ENCODE data around the gene GJB6.
"Not testable (repeated sequence)": the region's sequence is repeated elsewhere in the genome, so short reads cannot be mapped to it uniquely, and the experiment has no call there.

GJB6 gene

DNA sequence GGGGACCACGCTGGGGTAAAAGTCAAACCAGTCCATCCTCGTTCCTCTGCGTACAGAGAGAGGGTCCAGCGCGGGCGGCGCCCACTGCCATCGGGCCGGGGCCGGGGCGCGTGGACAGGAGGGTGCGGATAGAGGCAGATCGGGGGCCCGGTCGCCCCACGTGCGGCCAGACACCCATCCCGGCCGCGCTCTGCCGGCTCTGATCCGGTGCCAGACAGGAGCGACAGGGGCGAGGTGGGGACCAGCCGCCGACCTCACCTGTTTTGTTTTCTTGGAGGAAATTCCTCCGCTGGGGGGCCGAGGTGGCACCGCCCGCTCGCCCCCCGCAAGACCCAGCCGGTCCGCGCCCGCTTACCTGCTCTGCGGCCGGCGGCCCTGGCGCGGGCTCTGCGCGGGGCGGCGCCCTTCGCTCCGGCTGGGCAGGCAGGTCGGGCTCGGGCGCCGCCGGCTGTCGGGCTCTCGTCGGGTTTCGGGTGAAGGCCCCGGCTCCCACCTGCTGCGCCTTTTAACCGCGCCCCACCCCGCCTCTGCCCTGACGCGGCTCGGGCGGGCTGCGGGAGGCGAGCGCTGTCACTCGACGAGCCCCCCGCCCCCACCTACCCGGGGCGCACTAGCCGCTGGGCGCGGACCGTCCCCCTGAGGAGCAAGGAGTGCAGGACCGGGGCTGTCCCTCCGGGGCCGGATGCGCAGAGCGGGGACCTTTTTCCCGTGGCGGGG is at the start of gene GJB6:
Gene GJB6, minus strand, starts transcription at position 481 of the 717 bp plus-strand sequence. CDS start 8,839 bp downstream, outside the sequence.
- peak; percentile 69 for DNase-seq

DNA sequence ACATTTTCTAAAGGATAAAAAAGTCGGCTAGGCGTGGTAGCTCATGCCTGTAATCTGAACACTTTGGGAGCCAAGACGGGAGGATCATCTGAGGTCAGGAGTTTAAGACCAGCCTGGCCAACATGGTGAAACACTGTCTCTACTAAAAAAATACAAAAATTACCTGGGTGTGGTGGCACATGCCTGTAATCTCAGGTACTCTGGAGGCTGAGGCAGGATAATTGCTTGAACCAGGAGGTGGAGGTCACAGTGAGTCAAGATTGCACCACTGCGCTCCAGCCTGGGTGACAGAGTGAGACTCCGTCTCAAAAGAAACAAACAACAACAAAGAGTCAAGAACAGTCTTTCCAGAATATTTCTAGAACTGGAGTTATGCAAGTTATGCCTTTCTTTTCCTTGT is 44.8 kb upstream of the GJB6 start:
- DNase-seq, result not testable (repeated sequence)

DNA sequence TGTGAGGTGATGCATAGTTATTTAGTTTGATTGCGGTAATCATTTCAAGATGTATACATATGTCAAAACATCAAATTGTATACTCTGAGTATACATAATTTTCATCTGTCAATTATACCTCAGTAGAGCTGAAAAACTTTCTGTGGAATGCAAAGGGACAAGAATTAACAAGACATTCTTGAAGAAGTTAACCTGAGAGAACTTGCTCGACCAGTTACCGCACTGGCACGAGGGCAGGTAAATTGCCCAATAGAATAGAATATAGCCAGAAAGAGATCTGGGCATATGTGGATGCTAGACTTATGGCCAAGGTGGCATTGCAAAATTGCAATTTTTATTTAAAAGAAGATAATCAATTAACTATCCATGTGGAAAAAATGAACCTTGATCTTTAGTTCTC is 42.3 kb upstream of the GJB6 start:
- no peak for DNase-seq

DNA sequence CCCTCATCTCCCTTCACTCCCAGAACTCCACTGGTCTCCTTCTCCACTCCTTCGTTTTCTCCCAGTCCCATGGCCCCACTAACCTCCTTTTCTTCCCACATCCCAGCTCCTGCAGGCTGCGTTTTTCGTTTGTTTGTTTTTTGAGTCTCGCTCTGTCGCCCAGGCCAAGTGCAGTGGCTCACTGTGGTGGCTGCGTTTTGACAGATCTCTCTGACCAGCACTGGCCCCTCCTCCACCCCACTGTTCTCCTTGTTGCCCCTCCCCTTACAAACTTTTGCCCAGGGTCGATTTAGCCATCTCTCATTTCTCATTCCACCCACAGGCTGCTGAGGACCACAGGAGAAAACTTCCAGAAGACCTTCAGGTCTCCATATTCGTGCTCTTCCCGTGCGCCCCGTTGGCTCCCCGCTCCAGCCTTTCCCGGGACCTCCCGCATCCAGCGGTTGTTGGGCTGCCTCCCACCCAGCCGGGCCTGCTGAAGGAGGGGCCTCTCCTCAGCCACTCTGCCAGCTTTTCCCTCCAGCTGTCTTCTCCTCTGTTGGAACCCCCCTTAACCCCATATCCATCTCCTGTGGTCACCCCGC is 40.6 kb upstream of the GJB6 start:
- DNase-seq, result no peak

DNA sequence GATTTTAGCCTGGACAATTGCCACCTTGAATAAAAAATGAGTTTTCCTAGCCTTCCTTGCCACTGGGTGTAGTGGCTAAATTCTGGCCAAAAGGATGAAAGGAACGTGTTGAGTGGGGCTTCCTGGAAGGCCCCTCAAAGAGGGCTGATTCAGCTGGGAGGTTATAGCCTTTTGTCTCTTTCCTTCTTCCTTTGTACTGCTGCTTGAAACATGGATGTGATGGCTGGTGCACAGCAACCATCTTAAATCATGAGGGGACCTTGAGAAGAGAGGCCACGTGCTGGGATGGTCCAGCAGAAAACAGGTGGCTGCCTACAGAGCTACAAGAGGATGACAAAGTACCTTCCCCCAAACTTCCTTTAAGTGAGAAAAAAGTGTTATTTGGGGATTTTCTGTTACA is 40.0 kb upstream of the GJB6 start:
- no peak for DNase-seq

DNA sequence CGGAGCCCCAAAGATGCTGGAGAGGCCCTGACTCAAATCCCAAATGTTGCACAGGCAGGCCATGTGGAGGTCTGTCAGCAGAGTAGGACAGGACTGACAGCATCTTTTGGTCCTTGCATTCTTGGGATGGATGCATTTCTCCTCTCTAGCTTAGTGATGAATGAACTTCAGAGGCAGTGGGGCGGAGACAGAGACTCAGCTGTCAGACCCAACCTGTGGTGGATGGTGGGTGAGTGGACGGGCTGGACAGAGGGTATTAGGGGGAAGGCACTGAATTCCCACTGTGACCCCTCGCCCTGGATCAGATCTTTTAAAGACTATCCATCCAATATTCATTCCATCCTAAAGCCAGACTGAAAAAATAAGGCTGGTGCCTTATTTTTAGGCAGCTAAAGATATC is 39.3 kb upstream of the GJB6 start:
- no peak for DNase-seq

DNA sequence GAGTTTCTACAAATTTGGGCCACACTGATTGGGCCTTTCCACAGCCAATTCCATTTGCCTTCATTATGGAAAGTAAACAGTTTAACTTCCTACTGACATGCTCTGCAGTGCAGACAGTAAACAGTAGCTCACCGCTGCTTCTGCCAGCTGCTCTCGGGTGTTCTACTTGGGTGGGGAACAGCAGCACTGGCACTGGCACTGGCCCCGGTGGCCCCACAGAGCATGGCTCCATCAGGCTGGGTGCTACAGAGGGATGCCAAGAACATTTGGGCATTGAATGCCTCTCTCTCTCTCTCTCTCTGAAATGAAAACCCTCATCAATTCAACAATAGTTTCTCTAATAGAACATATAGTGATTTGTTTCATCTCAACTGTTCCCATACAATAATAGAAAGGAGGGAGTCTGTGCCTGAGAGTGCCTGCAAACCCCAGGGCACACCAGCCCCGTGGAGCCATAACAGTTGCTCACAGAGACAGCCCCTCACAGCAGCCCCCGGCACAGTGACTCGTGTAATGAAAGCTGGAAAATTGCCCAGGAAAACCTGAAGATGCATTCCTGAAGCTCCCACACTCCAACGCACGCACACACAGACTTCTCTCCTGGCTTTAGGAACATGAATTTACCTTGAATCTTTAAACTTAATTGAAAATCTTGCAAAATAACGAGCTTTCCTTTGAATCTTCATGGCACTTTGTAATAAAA is 38.2 kb upstream of the GJB6 start:
- no peak for DNase-seq

DNA sequence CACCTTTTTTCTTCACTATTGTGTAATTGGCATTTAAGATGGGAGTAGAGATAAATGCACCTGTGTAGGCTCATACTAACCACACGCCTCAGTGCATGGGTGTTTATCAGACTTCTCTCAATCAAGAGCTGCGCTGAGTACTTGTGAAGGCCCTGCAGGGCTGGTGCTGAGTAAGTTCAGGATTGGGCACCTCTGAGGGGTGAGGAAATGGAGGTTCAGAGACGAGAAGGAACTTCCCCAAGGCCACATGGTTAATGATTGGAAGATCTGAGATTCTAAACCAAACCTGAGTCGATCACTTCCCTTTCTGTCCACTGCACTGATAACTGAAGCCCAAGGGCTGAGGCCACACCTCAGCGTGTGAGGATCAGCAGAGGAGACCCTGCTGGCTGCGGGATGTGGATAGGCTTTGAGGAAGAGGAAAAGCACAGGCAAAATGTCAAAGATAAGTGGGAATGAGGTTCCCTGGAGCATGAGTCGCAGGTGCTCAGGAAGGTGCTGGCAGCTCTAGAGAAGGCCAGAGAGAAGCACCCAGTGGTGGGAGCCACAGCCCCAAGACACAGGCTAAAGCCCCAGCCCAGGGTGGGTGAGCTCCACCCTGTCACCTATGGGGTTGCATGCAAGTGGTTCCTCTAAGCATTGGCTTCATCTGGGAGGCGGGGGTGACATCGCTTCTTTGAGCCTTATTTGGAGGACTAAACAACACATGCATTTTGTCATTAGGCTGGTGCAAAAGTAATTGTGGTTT is 32.3 kb upstream of the GJB6 start:
- no peak for DNase-seq

DNA sequence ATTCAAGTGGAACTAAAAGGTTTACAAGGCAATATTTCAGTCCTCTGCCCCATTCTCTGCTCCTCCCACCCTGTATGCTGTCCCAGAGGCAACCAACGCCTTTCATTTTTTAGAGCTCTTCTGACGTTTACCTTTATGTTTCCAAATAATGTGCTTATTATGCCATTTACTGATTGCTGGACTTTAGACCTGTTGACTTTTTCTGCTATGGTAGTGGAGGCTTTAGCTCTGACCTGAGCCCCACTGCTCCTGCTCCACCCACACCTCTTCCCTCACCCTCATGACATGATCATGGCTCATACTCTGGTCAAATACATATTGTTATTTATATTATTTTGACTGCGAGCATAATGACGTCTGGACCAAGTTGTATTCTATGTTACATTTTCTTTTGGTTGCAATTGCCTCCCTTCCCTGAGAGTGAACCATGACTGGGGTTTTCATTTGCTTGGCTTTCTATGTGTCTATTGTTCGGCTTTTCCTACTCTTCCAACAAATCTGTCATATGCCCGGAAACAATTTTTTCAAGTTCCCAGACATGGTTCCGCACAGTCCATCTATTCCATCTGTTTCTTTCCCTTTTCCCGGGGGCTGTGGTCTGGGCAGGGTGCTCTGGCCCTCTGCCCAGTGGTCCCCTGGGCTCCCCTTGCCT is 31.4 kb upstream of the GJB6 start:
- no peak for DNase-seq

DNA sequence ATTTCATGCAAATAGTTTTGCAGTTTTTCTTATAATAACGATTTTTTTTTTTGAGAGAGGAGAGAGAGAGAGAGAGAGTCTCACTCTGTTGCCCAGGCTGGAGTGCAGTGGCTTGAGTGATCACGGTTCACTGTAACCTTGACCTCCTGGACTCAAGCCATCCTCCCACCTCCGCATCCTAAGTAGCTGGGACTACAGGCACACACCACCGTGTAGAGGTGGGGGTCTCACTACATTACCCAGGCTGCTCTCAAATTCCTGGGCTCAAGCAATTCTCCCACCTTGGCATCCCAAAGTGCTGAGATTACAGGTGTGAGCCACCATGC is 26.8 kb upstream of the GJB6 start:
- no peak for DNase-seq

DNA sequence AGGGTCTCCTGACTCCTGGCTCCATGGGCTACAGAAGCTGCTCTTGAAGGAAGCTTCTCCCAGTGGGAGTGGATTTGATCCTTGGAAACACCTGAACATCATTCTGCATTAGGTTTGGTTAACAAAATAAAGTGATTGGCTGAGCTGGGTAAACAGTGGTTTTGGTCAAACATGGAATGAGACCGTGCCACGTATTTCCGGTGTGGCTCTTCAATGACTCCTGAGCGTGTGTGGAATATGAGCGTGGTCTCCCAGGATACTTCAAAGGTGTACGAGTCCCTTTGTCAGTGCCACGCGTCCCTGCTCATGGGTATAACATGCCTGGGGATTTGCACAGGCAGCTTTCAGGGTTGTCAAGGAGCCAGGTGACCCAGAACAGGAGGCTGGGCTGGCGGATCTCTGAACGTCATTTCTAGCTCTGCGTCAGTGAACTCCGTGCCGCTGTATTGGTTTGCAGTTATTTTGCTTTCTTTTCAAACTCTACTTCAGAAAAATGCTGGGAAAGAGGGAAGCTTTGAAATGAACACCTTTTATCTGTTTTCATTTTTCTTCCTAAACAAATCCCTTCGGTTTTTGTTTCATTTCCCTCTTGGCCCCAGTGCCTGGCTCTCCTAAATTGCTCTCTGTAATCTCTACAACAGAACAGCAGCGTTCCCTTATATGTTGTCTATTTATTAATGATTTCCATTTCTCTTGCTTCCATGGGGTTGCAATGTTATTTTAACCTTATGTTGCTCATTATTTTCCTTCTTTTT is 26.3 kb upstream of the GJB6 start:
- DNase-seq, result no peak

DNA sequence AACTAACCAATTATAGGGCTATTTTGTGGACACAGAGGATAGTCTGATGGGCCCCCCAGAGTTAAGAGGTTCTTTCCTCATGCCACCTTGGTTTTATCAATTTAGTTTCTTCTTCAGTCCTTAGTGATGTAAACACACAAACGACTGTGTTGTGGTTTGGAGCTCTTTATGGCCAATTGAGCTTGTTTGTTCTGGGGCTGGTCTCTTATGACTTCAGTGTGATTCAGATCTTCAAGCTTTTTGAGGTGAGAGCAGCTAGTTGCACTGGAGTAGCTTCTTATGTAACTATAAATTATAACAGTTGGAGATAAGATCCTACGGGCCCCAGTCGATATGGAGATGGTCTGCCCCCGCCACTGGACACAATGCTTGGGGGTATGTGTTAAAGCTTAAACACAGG is 22.0 kb upstream of the GJB6 start:
- DNase-seq, result no peak

DNA sequence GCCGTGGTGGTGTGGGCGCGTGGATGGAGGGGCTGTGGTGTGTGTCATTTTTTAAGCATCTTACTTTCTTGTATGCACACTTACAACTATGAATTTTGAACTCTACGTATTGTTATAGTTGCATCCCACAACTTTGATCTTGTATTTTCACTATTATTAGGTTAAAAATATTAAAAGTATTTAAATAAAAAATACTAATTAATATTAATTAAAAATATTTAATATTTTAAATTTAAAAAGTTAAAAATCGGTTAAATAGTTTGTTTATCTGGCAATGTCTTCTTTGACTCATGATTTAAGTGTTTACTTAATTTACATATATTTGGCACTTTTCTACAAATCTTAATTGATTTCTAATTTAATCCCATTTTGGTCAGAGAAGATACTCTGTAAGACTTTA is 17.8 kb upstream of the GJB6 start:
- DNase-seq, result no peak

DNA sequence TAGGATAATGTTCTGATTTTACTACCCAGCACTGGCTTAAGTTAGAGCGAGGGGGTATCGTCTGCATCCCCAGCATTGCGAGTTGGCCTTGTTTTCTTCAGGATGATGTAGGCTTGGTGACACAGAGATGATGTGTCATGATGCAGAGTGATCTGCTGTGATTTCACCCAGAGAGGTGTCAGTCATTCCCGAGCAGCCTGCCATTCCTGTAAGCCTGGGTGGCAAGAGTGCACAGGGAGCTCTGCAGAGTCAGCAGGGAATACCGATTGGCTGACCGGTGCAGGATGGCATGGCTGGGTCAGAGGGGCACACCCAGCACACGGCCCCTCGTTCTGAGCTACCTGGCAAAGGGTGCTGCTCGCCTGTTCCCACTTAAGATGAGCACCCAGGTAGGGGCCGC is 15.8 kb upstream of the GJB6 start:
- DNase-seq, result no peak

DNA sequence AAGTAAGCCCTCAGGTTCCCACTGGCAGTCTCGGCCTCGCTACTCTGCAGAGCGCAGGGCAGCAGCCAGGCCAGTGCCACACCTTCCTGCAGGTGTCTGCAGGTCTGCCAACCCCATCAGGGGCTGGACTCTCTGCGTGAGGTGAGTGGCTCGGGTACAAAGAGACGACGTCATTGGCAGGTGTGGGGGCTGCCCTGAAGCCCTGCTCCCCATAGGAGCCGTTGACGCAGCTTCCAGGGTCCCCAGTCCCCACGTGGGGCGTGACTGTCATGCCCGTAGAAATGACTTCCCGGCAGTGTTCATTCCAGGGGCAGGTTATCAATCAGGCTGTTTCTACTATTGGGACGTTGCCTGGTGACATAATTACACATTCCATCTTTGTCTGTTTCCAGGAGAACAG is 15.3 kb upstream of the GJB6 start:
- no peak for DNase-seq

DNA sequence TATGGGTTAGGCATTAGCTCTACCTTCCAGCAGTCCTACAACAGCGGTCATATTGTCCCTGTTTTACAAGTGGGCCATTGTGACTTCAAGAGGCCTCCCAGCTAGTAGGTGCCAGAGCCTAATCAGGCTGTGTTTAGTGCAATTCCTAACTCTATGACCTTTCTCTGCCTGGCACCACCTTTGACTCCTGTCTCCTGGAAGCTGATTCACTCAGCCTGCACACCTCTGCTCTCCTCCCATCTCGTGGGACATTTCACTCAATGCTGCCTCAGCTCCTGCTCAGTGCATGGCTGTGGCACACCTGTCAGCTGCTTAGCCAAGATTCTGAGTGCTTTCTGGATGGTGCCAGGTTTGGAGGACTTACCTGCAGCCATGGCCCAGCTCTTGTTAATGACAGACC is 9.5 kb upstream of the GJB6 start:
- no peak for DNase-seq

DNA sequence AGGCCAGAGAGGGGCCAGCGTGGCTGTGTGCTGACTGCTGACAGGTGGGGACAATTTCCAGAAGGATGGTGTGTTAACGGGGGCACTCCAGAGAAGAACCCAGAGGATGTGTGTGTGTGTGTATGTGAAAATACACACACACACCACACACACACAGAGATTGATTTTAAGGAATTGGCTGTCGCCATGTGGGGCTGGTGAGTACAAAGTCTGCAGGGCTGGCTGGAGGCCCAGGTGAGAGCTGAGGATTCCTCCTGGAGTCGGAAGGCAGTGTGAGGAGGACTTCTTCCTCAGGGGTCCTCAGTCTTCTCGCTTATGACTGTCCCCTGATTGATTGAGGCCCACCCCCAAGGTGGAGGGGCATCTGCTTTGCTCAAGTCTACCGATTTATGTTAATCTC is 7.6 kb upstream of the GJB6 start:
- DNase-seq, result no peak

DNA sequence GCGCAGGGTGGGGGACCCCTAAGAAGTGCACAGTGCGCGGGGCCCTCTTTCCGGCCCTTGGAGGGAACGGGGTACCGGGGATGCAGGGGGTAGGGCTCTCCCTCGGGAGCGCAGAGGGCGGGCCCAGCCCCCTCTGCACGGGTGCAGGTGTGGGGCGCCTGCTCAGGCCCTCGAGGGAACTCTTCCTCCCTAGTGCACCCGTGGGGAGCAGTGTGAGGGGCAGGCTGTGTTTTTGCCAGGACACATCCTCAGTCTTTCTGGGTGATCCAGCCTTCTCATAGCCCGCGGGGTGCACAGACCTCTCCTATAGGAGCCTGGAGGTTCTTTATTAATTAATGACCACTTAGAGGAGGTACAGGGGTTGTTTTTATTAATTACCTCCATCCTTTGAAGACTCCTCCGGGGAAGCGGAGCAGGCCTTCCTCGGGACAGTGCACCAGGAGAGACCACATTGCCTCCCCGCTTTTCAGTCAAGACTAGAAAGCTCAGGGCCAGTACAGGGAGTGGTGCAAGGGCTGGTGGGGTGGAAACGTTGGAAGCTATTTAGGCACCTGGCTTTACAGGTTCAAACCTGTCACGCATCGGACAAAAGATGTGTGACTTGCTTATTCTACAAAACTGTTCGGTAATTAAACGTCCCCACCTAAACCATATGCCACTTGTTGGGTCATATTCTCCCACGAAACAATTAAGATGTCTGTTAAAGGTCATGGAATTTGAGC is 598 bp upstream of the GJB6 start:
- DNase-seq, result no peak

DNA sequence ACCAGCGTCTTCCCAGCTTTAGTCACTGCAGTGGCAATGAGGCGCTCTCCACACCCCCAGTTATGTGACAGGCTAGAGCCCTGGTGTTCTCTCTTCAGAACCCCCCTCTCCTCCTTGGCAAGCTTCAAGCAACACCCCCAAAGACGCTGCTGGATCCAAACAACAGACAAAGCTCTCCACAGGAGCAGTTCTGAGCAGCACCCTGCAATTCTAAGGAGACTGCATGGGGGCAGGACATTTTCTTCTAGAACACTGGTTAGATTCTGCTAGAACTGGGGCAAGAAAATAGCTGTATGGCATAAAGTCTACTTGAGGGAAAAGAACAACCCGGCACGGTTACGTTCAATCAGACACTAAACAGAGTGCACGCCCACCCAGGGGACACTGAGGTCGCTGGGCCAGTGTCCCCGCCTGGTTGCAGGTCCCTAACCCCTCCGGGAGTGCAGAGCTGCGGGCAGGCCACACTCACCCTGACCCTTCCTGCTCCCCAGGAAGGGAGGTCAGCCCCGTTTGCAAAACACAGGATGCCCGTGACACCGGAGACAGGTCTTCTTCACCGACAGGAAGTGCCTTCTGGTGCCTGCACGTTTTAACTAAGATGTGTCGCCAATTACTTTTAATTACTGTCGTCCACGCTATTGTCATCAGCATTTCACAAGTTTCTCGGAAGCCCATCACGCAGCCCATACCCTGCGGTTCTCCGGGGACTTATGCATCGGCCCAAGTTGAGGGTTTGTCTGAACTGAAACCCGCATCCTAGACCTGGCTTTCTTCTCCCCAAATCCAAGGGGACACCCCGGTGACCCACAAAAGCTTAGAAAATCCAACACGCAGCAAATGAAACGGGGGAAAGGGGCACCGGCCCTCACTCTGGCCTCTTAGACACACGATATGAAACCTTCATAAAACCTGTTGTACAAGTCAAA is 943 bp downstream of the GJB6 start:
- peak; percentile 62 for DNase-seq

DNA sequence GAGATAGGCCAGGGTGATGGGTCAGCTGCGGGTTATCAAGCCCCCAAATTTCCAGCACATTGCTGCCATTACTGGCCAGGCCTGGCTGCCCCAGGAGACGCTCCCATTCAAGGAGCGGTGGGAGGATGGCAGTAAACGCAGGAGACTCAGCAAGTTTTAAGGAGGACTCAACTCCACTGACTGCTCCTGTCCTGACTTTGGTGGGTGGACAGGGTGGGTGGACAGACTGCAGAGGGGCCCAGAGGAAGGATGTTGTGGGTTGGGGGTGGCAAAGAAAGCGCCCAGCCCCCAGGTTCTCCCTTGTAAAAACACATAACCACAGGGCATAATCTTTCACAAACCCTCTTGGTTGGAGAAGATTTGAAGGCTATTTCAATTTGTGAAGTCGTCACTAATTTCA is 4.4 kb downstream of the GJB6 start:
- DNase-seq, result no peak

DNA sequence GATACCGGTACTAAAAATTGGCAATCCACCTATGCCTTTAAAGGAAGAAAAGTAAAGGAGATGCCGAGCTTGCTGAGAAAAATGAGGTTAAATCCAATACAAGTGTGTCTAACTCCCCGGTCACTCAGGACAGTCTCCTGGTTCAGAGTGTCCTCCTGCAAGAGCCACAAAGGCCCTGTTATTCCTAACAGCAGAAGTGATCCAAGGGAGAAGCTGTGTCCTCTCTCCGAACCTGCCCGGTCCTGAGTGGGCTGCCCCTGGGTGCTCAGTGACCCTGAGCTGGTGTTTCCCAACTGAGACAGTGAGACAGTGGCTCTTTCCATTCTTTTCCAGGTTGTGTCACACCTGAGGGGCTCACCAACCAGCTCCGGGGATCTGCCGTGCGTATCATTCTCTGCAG is 4.8 kb downstream of the GJB6 start:
- DNase-seq, result no peak

All from activated CD8-positive, alpha-beta memory T cell treated with anti-CD3 and anti-CD28 coated beads, Interleukin-2, amount 50 U/mL, for 48 hours (primary cell).